Thymus (tissue), 11 donors: ENCODE measurements around the gene CCN2. TPM values are rescaled to one million over a fixed set of nuclear protein-coding genes. Genes with fewer than 3 reads are reported as not detected.

Experiments
- DNase-seq, 9 donors: peaks; one replicate each; pipeline ENCODE4 v3.0.0-alpha.2; 2013; ENCODE audit warnings: low spot score in 9 of 9, low read depth in 6 of 9, missing footprints in 1 of 9
- H3K27ac ChIP-seq, 2 donors: one replicate each; pipeline ENCODE4 v1.5.1; 2013; ENCODE audit warnings: control low read depth in 1 of 2, low read depth in 1 of 2, low read length in 1 of 2, mild to moderate bottlenecking in 1 of 2, moderate library complexity in 1 of 2
- H3K27me3 ChIP-seq, 2 donors: one replicate each; pipeline ENCODE4 v1.5.1; 2013; ENCODE audit warnings: low read length in 1 of 2; ENCODE audit not compliant: control insufficient read depth in 2 of 2, insufficient read depth in 1 of 2
- H3K36me3 ChIP-seq, 2 donors: one replicate each; pipeline ENCODE4 v1.5.1; 2013; ENCODE audit warnings: low read length in 1 of 2, mild to moderate bottlenecking in 1 of 2, moderate library complexity in 1 of 2; ENCODE audit not compliant: control insufficient read depth in 2 of 2, insufficient read depth in 2 of 2
- H3K4me1 ChIP-seq, 2 donors: one replicate each; pipeline ENCODE4 v1.5.1; 2013; ENCODE audit warnings: low read length in 2 of 2; ENCODE audit not compliant: control insufficient read depth in 2 of 2, insufficient read depth in 2 of 2
- H3K4me3 ChIP-seq, 2 donors: one replicate each; pipeline ENCODE4 v1.5.1; 2013; ENCODE audit warnings: low read length in 2 of 2, control low read depth in 1 of 2, mild to moderate bottlenecking in 1 of 2
- H3K9me3 ChIP-seq, 2 donors: one replicate each; pipeline ENCODE4 v1.5.1; 2013; ENCODE audit warnings: low read length in 1 of 2, mild to moderate bottlenecking in 1 of 2; ENCODE audit not compliant: control insufficient read depth in 2 of 2, insufficient read depth in 1 of 2
- WGBS: extraction: QIAGEN DNeasy Blood & Tissue Kit; methylation state at CpG from one replicate; pipeline ENCODE4 v1.1.7; 2013; 5-methylcytosine and 5-hydroxymethylcytosine counted together
- polyA plus RNA-seq: library from polyadenylated mRNA; stranded (reverse); fragments of 200-250 nt; gene quantifications from one replicate; pipeline ENCODE4 v1.2.3, GENCODE V29; 2013
- total RNA-seq: library from RNA; stranded (reverse); fragments of 120-200 nt; gene quantifications from one replicate; pipeline ENCODE4 v1.2.4, GENCODE V29; 2013
- donor health status: healthy.

Gene CCN2
- total and polyA plus RNA-seq, 2 donors = 2.5 to 213 TPM

- no peak overlapping the region for H3K4me3 ChIP-seq
- H3K9me3 ChIP-seq = no peaks in the 10 kb centered on the region
- no peak overlapping the region for H3K27ac ChIP-seq
- no peaks in the 10 kb centered on the region for H3K36me3 ChIP-seq
- 94% methylated on average over 3 of the region's 3 CpGs for WGBS
- H3K27me3 ChIP-seq = peaks cover 31 to 48% of the 10 kb centered on the region in 2 donors
- peaks cover 0 to 10% of the 10 kb centered on the region in 2 donors for H3K4me1 ChIP-seq
- DNase-seq = no peak
Measured at GRCh38 chr6:131947986-131948661, 3.0 kb downstream of the CCN2 start.

- Histone ChIP-seq H3K4me1 (peaks cover 0 to 10% of the 10 kb centered on the region in 2 donors), H3K36me3 (no peaks in the 10 kb centered on the region), H3K4me3 (no peak overlapping the region), H3K9me3 (no peaks in the 10 kb centered on the region), H3K27me3 (peaks cover 28 to 39% of the 10 kb centered on the region in 2 donors), H3K27ac (no peak overlapping the region)
- no peak for DNase-seq
- 87% methylated on average over 6 of the region's 6 CpGs for WGBS
Measured at GRCh38 chr6:131946992-131947955, 3.9 kb downstream of the CCN2 start.

DNA sequence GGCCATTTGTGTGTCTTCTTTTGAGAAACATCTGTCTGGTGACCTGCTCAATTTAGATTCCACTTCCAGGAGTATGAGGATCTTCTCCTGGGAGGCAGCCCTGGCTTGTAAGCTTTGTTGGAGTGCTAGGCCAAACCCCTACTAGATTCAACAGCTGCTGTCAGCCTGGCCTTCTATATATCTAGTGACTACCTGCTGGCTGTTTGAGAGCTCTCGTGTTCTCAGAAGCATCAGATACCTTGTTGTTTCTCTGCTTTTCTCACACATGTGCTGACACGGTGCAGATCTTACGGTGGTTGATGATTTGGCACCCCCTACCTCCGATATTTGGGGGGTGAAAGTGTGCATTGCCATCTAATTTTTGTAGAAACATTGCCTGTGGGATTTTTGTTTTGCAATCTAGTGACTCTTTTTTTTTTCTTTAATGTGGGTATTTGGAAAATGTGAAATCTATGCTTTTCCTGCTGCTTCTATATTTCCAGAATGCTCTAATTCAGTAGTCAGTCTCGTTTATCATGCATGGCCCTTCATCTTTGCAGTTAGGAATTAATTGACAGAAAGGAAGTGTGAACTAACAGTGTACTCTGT is 4.7 kb downstream of the CCN2 start:
- no peak overlapping the region for H3K4me3 ChIP-seq
- peaks cover 0 to 10% of the 10 kb centered on the region in 2 donors for H3K4me1 ChIP-seq
- no peak for DNase-seq
- whole genome bisulfite sequencing = 92% methylated on average over 5 of the region's 5 CpGs
- no peak overlapping the region for H3K27ac ChIP-seq
- no peaks in the 10 kb centered on the region for H3K36me3 ChIP-seq
- H3K27me3 ChIP-seq = peaks cover 22 to 32% of the 10 kb centered on the region in 2 donors
- H3K9me3 ChIP-seq = no peaks in the 10 kb centered on the region

GRCh38 chr6:131945971-131946370 is 5.2 kb downstream of the CCN2 start:
- Histone ChIP-seq H3K36me3 (no peaks in the 10 kb centered on the region), H3K27ac (no peak overlapping the region), H3K27me3 (peaks cover 17 to 26% of the 10 kb centered on the region in 2 donors), H3K4me1 (peaks cover 0 to 8% of the 10 kb centered on the region in 2 donors), H3K4me3 (no peak overlapping the region), H3K9me3 (no peaks in the 10 kb centered on the region)
- DNase-seq = no peak
- WGBS = 95% methylated on average over 1 of the region's 1 CpG

DNA sequence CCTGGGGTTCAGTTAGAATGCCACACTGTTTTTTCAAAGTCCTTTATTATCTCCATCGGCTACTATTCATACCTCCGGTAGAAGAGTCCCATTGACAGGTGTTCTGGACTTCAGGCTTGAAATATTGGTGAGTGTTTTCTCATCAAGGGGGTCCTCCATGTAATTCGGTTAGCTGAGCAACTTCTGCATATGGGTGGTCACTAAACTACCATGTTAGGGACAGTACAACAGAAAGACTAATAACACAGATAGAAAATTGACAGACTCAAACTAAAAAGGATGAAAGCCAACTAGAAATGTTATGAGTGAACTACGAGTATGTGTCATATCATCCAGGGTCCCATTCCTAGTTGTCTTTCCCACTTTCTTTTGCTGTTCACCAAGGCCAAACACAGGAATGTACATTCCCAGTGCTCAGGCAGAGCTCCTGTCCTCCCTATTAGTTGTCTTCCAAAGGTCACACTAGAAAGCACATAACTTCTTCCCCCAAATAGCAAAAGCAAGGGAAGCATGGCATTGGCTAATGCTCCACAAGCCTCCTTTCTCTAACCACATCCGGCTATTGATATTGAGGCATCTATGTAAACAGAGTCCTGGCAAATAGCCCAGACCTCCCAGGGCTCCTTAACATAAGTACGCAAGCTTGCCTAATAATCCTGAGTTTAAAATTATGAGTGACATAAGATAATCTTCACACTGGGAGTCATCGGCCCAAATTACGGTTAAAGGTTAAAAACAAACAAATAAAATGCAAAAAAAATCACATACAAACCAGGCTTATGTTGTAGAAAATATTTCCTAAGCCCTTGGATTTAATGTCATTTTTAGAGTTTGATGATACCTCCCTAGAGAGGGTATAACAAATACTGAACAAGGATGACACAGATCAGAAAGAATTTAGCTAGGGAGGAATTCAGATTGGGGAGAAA is 13.2 kb downstream of the CCN2 start:
- no peak for DNase-seq

GRCh38 chr6:131937226-131937625 is 13.9 kb downstream of the CCN2 start:
- 69% methylated on average over 2 of the region's 2 CpGs for WGBS

More for the DNA sequence above, 13.2 kb downstream of the CCN2 start:
- Histone ChIP-seq H3K4me1 (no peaks in the 10 kb centered on the region), H3K27me3 (no peaks in the 10 kb centered on the region), H3K36me3 (no peaks in the 10 kb centered on the region), H3K9me3 (no peaks in the 10 kb centered on the region), H3K4me3 (no peak overlapping the region), H3K27ac (no peak overlapping the region)
- WGBS = 95% methylated on average over 8 of the region's 8 CpGs

DNA sequence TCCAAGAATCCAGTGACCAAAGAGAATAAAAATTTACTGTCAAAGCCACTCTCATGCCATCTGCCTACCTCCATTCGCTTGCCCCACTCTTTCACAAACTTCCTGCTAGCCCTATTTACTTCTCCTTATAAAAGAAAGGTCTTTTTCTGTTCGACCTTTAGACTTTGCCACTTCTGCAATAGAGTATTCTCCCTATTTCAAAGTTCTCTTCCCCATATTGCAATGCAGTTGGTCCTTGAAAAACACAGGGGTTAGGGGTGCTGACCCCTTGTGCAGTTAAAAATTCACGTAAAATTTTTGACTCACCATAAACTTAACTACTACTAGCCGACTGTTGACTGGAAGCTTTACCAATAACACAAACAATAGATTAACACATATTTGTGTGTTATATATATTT is 15.0 kb downstream of the CCN2 start:
- Histone ChIP-seq H3K27ac (no peak overlapping the region), H3K4me1 (no peaks in the 10 kb centered on the region), H3K27me3 (no peaks in the 10 kb centered on the region), H3K9me3 (no peaks in the 10 kb centered on the region), H3K4me3 (no peak overlapping the region), H3K36me3 (no peaks in the 10 kb centered on the region)
- no peak for DNase-seq
- WGBS = 92% methylated on average over 4 of the region's 4 CpGs

More at GRCh38 chr6:131937226-131937625, 13.9 kb downstream of the CCN2 start:
- Histone ChIP-seq H3K36me3 (no peaks in the 10 kb centered on the region), H3K27me3 (no peaks in the 10 kb centered on the region), H3K4me1 (no peaks in the 10 kb centered on the region), H3K9me3 (no peaks in the 10 kb centered on the region), H3K4me3 (no peak overlapping the region), H3K27ac (no peak overlapping the region)
- no peak for DNase-seq

GRCh38 chr6:131931063-131931750 is 20.0 kb downstream of the CCN2 start:
- WGBS = 95% methylated on average over 2 of the region's 2 CpGs
- no peak for DNase-seq

More at GRCh38 chr6:131931063-131931750, 20.0 kb downstream of the CCN2 start:
- Histone ChIP-seq H3K4me3 (no peak overlapping the region), H3K27ac (no peak overlapping the region), H3K4me1 (no peaks in the 10 kb centered on the region), H3K36me3 (no peaks in the 10 kb centered on the region), H3K27me3 (no peaks in the 10 kb centered on the region), H3K9me3 (no peaks in the 10 kb centered on the region)
